Mammary epithelial cell (primary cell): ENCODE measurements around the gene ARIH2.

Experiments used
- CTCF ChIP-seq, 2 donors: IDR thresholded peaks in 1 of 2; conservative IDR thresholded peaks in 1 of 2; 2 replicates each; pipeline ENCODE4 v1.5.1; 2011 to 2012; ENCODE audit warnings: inconsistent platforms in 2 of 2, low read length in 2 of 2, mild to moderate bottlenecking in 2 of 2, control low read depth in 1 of 2, low read depth in 1 of 2; ENCODE audit not compliant: insufficient read depth in 1 of 2; ENCODE audit errors: extremely low read depth in 1 of 2
- EZH2 ChIP-seq: IDR thresholded peaks from 2 replicates; pipeline ENCODE4 v1.6.1; 2012; ENCODE audit warnings: low read length, inconsistent platforms, borderline replicate concordance

GRCh38 chr3:48997102-48997635 is 78.5 kb downstream of the ARIH2 start:
- TF ChIP-seq CTCF (conservative IDR thresholded peaks at IDR 0.05 in 1 of 2, IDR thresholded peaks at IDR 0.05 in 1 of 2; ENCODE audit: extremely low read depth in 1 of 2, insufficient read depth in 1 of 2, low read depth in 1 of 2, low read length in 2 of 2) (no peak), EZH2 (no peak)
